Effector CD8-positive, alpha-beta T cell (primary cell): ENCODE data around the gene LENEP.

Source experiments
- DNase-seq: peaks from one replicate; lab custom pipeline; 2025; lab: John Stamatoyannopoulos, UW
- total RNA-seq, 4 experiments: gene quantifications; one replicate each; lab custom pipeline; 2026; lab: John Stamatoyannopoulos, UW

Gene LENEP
- total RNA-seq, result 0 to 0.36 (median 0.14) reads per million in 4 experiments

- no peak for DNase-seq
Observed at GRCh38 chr1:154993572-154994268, at the start of gene LENEP. LENEP (plus strand) TSS chr1:154993586; CDS start chr1:154993608, 22 bp downstream.

- no peak for DNase-seq
Observed at GRCh38 chr1:154943649-154944400, 49.6 kb upstream of the LENEP start.

- DNase-seq, result no peak
Observed at GRCh38 chr1:154944401-154945159, 48.8 kb upstream of the LENEP start.

GRCh38 chr1:154945160-154945961 lies 48.0 kb upstream of the LENEP start:
- no peak for DNase-seq

GRCh38 chr1:154945962-154946850 lies 47.2 kb upstream of the LENEP start:
- no peak for DNase-seq

- DNase-seq, result no peak
Observed at GRCh38 chr1:154948079-154948478, 45.3 kb upstream of the LENEP start.

GRCh38 chr1:154951901-154952657 lies 41.3 kb upstream of the LENEP start:
- DNase-seq, result peak; percentile 47

- no peak for DNase-seq
Observed at GRCh38 chr1:154952664-154953063, 40.7 kb upstream of the LENEP start.

- no peak for DNase-seq
Observed at GRCh38 chr1:154953611-154954038, 39.8 kb upstream of the LENEP start.

- no peak for DNase-seq
Observed at GRCh38 chr1:154954541-154954940, 38.8 kb upstream of the LENEP start.

- DNase-seq, result peak; percentile 85
Observed at GRCh38 chr1:154955039-154955717, 38.2 kb upstream of the LENEP start.

GRCh38 chr1:154955718-154956543 lies 37.5 kb upstream of the LENEP start, which contains the start of gene PBXIP1:
PBXIP1 (minus strand) TSS chr1:154956099; CDS start chr1:154953721, 2,378 bp downstream.
- peak; percentile 78 for DNase-seq

GRCh38 chr1:154956544-154956941 lies 36.8 kb upstream of the LENEP start:
- DNase-seq, result no peak

- no peak for DNase-seq
Observed at GRCh38 chr1:154957091-154957657, 36.2 kb upstream of the LENEP start.

GRCh38 chr1:154958036-154958435 lies 35.4 kb upstream of the LENEP start:
- no peak for DNase-seq

- DNase-seq, result no peak
Observed at GRCh38 chr1:154958681-154959425, 34.5 kb upstream of the LENEP start.

GRCh38 chr1:154959426-154959780 lies 34.0 kb upstream of the LENEP start:
- DNase-seq, result no peak
